Measurements from ENCODE around the gene DPPA5. TPM values are rescaled to one million over a fixed set of nuclear protein-coding genes. Genes with fewer than 3 reads are reported as not detected.
"Not testable (repeated sequence)": the region's sequence is repeated elsewhere in the genome, so short reads cannot be mapped to it uniquely, and the experiment has no call there.

Gene DPPA5
- total RNA-seq, 1 experiment from 2014 or later: not detected

- peak; percentile 13 for DNase-seq (ENCODE audit: extremely low read depth, low read depth)
Measured at GRCh38 chr6:73308712-73309534, 45.2 kb downstream of the DPPA5 start.

DNA sequence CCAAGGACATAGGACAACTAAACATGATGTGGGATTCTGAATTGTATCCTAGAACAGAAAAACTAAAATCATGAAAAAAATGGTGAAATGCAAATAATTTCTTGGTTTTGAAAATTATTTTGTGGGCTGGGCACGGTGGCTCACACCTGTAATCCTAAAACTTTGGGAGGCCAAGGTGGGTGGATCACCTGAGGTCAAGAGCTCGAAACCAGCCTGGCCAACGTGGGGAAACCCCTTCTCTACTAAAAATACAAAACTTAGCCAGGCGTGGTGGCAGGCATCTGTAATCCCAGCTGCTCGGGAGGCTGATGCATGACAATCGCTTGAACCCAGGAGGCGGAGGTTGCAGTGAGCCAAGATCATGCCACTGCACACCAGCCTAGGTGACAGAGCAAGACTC lies 50.3 kb downstream of the DPPA5 start:
- not testable (repeated sequence) for DNase-seq (ENCODE audit: extremely low read depth, low read depth)

Small RNA genes lying within 50 kb of the gene (small RNA-seq; reads per million reads assigned to genes)
- gene RPL39P3: 0.04 to 0.59 reads per million in 2 experiments

Other genes with a start within 250 kb of the DPPA5 start
- gene KHDC1L, start 128.8 kb downstream of the DPPA5 start, total RNA-seq (2014; rRNA removed; shearing (Covaris generic)): not detected in 2 replicates
- gene KHDC1, start 91.1 kb downstream of the DPPA5 start, total RNA-seq (2014; rRNA removed; shearing (Covaris generic)): 1.5 and 2.8 TPM in 2 replicates
- not detected in 2 replicates for gene KHDC3L, start 8.4 kb upstream of the DPPA5 start, total RNA-seq (2014; rRNA removed; shearing (Covaris generic))
- not detected in 2 replicates for gene OOEP, start 15.6 kb upstream of the DPPA5 start, total RNA-seq (2014; rRNA removed; shearing (Covaris generic))
- gene DDX43, start 40.6 kb upstream of the DPPA5 start, total RNA-seq (2014; rRNA removed; shearing (Covaris generic)): not detected in 2 replicates
- gene CGAS, start 98.0 kb upstream of the DPPA5 start, total RNA-seq (2014; rRNA removed; shearing (Covaris generic)): 12.4 and 12.6 TPM in 2 replicates
- 41.9 and 50.7 TPM in 2 replicates for gene MTO1, start 107.5 kb upstream of the DPPA5 start, total RNA-seq (2014; rRNA removed; shearing (Covaris generic))
- gene EEF1A1, start 166.8 kb upstream of the DPPA5 start, total RNA-seq (2014; rRNA removed; shearing (Covaris generic)): 15,595 and 16,429 TPM in 2 replicates

All from NCI-H460 (cell line).